ENCODE measurements around the gene AIMP1. TPM values are rescaled to one million over a fixed set of nuclear protein-coding genes. Genes with fewer than 3 reads are reported as not detected.

The AIMP1 gene
- total RNA-seq, 1 donor from 2014 or later, result 46.8 TPM

GRCh38 chr4:106351016-106351415, 34.7 kb downstream of the AIMP1 start:
- H3K4me3 ChIP-seq (ENCODE audit: insufficient read depth, low read depth, low read length), result no peak overlapping the region
- peaks cover 3% of the 10 kb centered on the region for H3K36me3 Mint-ChIP-seq (ENCODE audit: low read depth, unreplicated experiment)
- peaks cover 3% of the 10 kb centered on the region for H3K4me1 ChIP-seq (ENCODE audit: insufficient read depth, low read length)
- no peak overlapping the region for H3K4me2 ChIP-seq (ENCODE audit: low read length)
- H3K4me3 Mint-ChIP-seq (ENCODE audit: unreplicated experiment), result no peak overlapping the region
- H3K27ac ChIP-seq (ENCODE audit: low read depth, low read length), result no peak overlapping the region
- no peak for TF ChIP-seq EZH2 (IDR thresholded peaks at IDR 0.05; ENCODE audit: insufficient read depth, low read length)
- TF ChIP-seq, protein P1, sequence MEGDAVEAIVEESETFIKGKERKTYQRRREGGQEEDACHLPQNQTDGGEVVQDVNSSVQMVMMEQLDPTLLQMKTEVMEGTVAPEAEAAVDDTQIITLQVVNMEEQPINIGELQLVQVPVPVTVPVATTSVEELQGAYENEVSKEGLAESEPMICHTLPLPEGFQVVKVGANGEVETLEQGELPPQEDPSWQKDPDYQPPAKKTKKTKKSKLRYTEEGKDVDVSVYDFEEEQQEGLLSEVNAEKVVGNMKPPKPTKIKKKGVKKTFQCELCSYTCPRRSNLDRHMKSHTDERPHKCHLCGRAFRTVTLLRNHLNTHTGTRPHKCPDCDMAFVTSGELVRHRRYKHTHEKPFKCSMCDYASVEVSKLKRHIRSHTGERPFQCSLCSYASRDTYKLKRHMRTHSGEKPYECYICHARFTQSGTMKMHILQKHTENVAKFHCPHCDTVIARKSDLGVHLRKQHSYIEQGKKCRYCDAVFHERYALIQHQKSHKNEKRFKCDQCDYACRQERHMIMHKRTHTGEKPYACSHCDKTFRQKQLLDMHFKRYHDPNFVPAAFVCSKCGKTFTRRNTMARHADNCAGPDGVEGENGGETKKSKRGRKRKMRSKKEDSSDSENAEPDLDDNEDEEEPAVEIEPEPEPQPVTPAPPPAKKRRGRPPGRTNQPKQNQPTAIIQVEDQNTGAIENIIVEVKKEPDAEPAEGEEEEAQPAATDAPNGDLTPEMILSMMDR (IDR thresholded peaks at IDR 0.05; ENCODE audit: insufficient read depth, low read depth, low read length), result no peak
- H3K9me3 Mint-ChIP-seq (ENCODE audit: unreplicated experiment), result peaks cover 2% of the 10 kb centered on the region
- H3K27me3 Mint-ChIP-seq (ENCODE audit: low read depth, unreplicated experiment), result no peaks in the 10 kb centered on the region
- FAIRE-seq (no peak), DNase-seq (ENCODE audit: low read depth) (no peak)
- no peaks in the 10 kb centered on the region for H3K9me3 ChIP-seq (ENCODE audit: insufficient read depth, low read depth, low read length)
- no peaks in the 10 kb centered on the region for H3K4me1 Mint-ChIP-seq (ENCODE audit: low read depth, unreplicated experiment)
- H4K20me1 ChIP-seq (ENCODE audit: insufficient read depth, low read length), result no peaks in the 10 kb centered on the region
- H3K9ac ChIP-seq (ENCODE audit: low read length), result no peak overlapping the region
- no peak overlapping the region for H2AFZ ChIP-seq (ENCODE audit: low read depth, low read length)
- no peak overlapping the region for H3K27ac Mint-ChIP-seq (ENCODE audit: unreplicated experiment)
- peaks cover 13% of the 10 kb centered on the region for H3K36me3 ChIP-seq (ENCODE audit: insufficient read depth, low read length)
- no peaks in the 10 kb centered on the region for H3K27me3 ChIP-seq (ENCODE audit: insufficient read depth, low read length)
- no peaks in the 10 kb centered on the region for H3K79me2 ChIP-seq (ENCODE audit: insufficient read depth, low read length)

GRCh38 chr4:106353786-106354185, 37.4 kb downstream of the AIMP1 start:
- DNase-seq (ENCODE audit: low read depth) (no peak), FAIRE-seq (no peak)
- no peaks in the 10 kb centered on the region for H4K20me1 ChIP-seq (ENCODE audit: insufficient read depth, low read length)
- no peak overlapping the region for H3K27ac Mint-ChIP-seq (ENCODE audit: unreplicated experiment)
- H3K9me3 ChIP-seq (ENCODE audit: insufficient read depth, low read depth, low read length), result no peaks in the 10 kb centered on the region
- no peak overlapping the region for H3K4me3 Mint-ChIP-seq (ENCODE audit: unreplicated experiment)
- no peak overlapping the region for H3K4me2 ChIP-seq (ENCODE audit: low read length)
- no peaks in the 10 kb centered on the region for H3K4me1 Mint-ChIP-seq (ENCODE audit: low read depth, unreplicated experiment)
- peaks cover under 1% of the 10 kb centered on the region for H3K36me3 Mint-ChIP-seq (ENCODE audit: low read depth, unreplicated experiment)
- H2AFZ ChIP-seq (ENCODE audit: low read depth, low read length), result no peak overlapping the region
- H3K9ac ChIP-seq (ENCODE audit: low read length), result no peak overlapping the region
- H3K27ac ChIP-seq (ENCODE audit: low read depth, low read length), result no peak overlapping the region
- no peaks in the 10 kb centered on the region for H3K27me3 Mint-ChIP-seq (ENCODE audit: low read depth, unreplicated experiment)
- peaks cover under 1% of the 10 kb centered on the region for H3K36me3 ChIP-seq (ENCODE audit: insufficient read depth, low read length)
- H3K4me3 ChIP-seq (ENCODE audit: insufficient read depth, low read depth, low read length), result no peak overlapping the region
- peaks cover 3% of the 10 kb centered on the region for H3K4me1 ChIP-seq (ENCODE audit: insufficient read depth, low read length)
- no peaks in the 10 kb centered on the region for H3K27me3 ChIP-seq (ENCODE audit: insufficient read depth, low read length)
- H3K79me2 ChIP-seq (ENCODE audit: insufficient read depth, low read length), result no peaks in the 10 kb centered on the region
- H3K9me3 Mint-ChIP-seq (ENCODE audit: unreplicated experiment), result peaks cover 2% of the 10 kb centered on the region
- TF ChIP-seq EZH2 (IDR thresholded peaks at IDR 0.05; ENCODE audit: insufficient read depth, low read length), result no peak
- TF ChIP-seq, protein P1 (IDR thresholded peaks at IDR 0.05; ENCODE audit: insufficient read depth, low read depth, low read length), result no peak

- Histone ChIP-seq H3K9me3 (ENCODE audit: insufficient read depth, low read depth, low read length) (no peaks in the 10 kb centered on the region), H4K20me1 (ENCODE audit: insufficient read depth, low read length) (no peaks in the 10 kb centered on the region), H3K4me2 (ENCODE audit: low read length) (no peak overlapping the region), H3K36me3 (ENCODE audit: insufficient read depth, low read length) (no peaks in the 10 kb centered on the region), H3K4me1 (ENCODE audit: insufficient read depth, low read length) (peaks cover 3% of the 10 kb centered on the region), H3K27ac (ENCODE audit: low read depth, low read length) (no peak overlapping the region), H3K27me3 (ENCODE audit: insufficient read depth, low read length) (no peaks in the 10 kb centered on the region), H3K79me2 (ENCODE audit: insufficient read depth, low read length) (no peaks in the 10 kb centered on the region), H3K9ac (ENCODE audit: low read length) (no peak overlapping the region), H2AFZ (ENCODE audit: low read depth, low read length) (no peak overlapping the region), H3K4me3 (ENCODE audit: insufficient read depth, low read depth, low read length) (no peak overlapping the region)
- FAIRE-seq, result no peak
- no peak for DNase-seq (ENCODE audit: low read depth)
- H3K4me1 Mint-ChIP-seq (ENCODE audit: low read depth, unreplicated experiment), result no peaks in the 10 kb centered on the region
- H3K4me3 Mint-ChIP-seq (ENCODE audit: unreplicated experiment), result no peak overlapping the region
- TF ChIP-seq EZH2 (IDR thresholded peaks at IDR 0.05; ENCODE audit: insufficient read depth, low read length), result no peak
- TF ChIP-seq, protein P1 (IDR thresholded peaks at IDR 0.05; ENCODE audit: insufficient read depth, low read depth, low read length), result no peak
- no peaks in the 10 kb centered on the region for H3K27me3 Mint-ChIP-seq (ENCODE audit: low read depth, unreplicated experiment)
- no peaks in the 10 kb centered on the region for H3K36me3 Mint-ChIP-seq (ENCODE audit: low read depth, unreplicated experiment)
- peaks cover 2% of the 10 kb centered on the region for H3K9me3 Mint-ChIP-seq (ENCODE audit: unreplicated experiment)
- H3K27ac Mint-ChIP-seq (ENCODE audit: unreplicated experiment), result no peak overlapping the region
Measured at GRCh38 chr4:106355193-106355592, 38.8 kb downstream of the AIMP1 start.

All from astrocyte (in vitro differentiated cells and primary cell).